ENCODE results near the gene ITGA3.

The ITGA3 gene

GRCh38 chr17:50070908-50071680 lies 15.2 kb downstream of the ITGA3 start:
- no peak for DNase-seq (ENCODE audit: low read depth in 2 of 2)

GRCh38 chr17:50071692-50072091 lies 15.8 kb downstream of the ITGA3 start:
- DNase-seq (ENCODE audit: low read depth in 2 of 2): no peak

GRCh38 chr17:50072130-50072529 lies 16.2 kb downstream of the ITGA3 start:
- no peak for DNase-seq (ENCODE audit: low read depth in 2 of 2)

- no peak for DNase-seq (ENCODE audit: low read depth in 2 of 2)
These were observed 17.0 kb downstream of the ITGA3 start for GRCh38 chr17:50072925-50073324.

DNA sequence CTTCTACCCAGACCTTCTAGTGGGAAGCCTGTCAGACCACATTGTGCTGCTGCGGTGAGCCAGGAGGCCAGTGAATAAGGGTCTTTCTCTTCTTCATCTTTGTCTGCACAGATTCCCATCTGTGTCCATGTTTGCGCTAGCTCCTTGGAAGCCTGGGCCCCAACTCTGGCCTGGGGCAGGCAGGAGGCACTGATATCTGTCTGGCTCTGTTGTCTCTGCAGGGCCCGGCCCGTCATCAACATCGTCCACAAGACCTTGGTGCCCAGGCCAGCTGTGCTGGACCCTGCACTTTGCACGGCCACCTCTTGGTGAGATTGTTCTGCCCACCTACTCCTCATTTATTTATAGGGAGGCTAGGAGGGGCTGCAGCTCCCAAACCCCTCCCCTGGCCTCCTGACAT lies 18.3 kb downstream of the ITGA3 start:
- DNase-seq (ENCODE audit: low read depth in 2 of 2): no peak

GRCh38 chr17:50075446-50076032 lies 19.6 kb downstream of the ITGA3 start:
- DNase-seq (ENCODE audit: low read depth in 2 of 2): no peak

DNA sequence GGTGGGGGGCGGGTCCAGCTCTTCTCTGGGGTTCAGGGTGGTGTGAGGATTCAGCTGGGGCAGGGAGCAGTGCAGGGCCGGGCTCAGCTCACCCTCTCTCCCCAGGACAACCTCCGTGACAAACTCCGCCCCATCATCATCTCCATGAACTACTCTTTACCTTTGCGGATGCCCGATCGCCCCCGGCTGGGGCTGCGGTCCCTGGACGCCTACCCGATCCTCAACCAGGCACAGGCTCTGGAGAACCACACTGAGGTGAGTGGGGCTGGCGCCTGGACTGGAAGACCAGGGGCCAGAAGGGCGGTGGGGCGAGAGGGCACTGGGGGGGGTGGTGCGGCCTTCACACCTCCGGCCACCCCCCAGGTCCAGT lies 20.3 kb downstream of the ITGA3 start:
- DNase-seq (ENCODE audit: low read depth in 2 of 2): no peak

DNA sequence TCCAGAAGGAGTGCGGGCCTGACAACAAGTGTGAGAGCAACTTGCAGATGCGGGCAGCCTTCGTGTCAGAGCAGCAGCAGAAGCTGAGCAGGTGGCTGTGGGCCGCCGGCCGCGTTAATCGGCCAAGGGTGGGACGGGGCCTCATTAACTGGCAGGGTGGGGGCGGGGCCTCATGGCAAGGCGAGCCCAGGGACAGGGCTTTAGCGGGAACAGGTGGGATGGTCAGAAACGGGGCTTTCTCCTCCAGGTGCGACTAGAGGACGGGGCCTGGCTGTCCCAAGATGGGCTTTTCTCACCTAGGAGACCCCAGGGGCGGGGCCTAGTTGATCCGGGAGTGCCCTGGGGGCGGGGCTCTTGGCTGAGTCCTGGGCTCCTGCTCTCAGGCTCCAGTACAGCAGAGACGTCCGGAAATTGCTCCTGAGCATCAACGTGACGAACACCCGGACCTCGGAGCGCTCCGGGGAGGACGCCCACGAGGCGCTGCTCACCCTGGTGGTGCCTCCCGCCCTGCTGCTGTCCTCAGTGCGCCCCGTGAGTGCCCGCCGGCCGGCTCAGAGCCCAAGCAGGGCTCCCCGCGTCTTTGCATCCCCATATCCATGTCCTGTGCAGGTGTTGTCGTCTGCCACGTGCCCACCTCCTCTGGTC lies 20.8 kb downstream of the ITGA3 start:
- no peak for DNase-seq (ENCODE audit: low read depth in 2 of 2)

GRCh38 chr17:50078430-50078829 lies 22.5 kb downstream of the ITGA3 start:
- no peak for DNase-seq (ENCODE audit: low read depth in 2 of 2)

DNA sequence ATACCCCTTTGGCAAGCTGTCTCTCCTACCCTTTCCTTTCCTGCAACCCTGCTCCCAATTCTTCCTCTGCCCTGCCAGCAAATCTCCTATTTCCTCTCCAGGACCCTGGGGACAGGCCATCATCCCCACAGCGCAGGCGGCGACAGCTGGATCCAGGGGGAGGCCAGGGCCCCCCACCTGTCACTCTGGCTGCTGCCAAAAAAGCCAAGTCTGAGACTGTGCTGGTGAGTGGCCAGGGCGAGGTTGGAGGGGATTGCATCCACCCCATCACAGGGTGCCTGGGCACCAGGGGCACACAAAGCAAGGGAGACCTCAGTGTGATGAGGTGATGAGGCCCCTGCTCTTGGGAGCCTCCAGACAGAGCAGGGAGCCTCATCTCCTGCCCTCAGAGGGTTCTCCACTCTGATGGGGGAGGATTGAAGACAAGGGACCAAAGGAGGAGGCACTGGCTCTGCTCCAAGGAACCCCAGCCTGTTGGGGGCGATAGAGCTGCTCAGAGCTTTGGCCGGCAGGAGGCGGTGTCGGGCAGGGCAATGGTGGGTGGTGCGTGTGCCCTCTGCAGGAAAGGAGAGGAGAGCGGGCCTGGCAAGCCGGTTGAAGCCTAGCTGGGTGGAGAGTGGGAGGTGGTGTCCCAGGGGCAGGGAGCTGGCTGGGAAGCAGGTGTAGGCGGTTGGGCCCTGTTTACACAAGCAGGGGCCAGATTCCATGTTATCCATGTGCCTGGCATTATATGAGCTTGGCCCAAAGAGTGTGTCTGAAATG lies 23.6 kb downstream of the ITGA3 start:
- DNase-seq (ENCODE audit: low read depth in 2 of 2): no peak

DNA sequence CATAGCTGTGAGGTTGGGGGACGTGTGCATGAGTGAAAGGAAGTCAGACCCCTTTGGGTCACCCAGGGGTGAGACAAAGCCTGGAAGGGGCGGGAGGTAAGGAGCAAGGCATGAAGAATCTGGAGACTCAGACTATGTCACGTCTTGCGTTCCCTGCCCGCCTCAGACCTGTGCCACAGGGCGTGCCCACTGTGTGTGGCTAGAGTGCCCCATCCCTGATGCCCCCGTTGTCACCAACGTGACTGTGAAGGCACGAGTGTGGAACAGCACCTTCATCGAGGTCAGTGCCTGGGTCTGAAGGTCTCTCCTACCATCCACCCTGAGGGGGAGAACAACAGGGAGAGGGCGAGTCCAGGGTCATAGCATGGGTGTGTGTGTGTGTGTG lies 24.2 kb downstream of the ITGA3 start:
- no peak for DNase-seq (ENCODE audit: low read depth in 2 of 2)

DNA sequence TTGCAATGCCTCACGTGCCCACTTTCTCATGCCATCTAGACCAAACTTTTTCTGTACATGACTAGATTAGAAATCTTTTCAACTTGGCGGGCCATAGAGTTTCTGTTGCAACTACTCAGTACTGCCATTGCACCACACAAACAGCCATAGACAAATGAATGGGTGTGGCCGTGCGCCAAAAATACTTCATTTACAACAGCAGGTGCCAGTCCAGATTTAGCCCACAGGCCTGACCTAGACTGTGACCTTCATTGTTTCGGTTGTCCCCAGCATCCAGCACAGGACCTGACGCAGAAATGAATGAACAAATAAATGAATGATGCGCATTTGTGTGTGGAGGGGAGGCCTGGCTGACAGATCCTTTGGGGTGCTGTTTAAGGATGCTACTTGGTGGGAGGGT lies 24.9 kb downstream of the ITGA3 start:
- DNase-seq (ENCODE audit: low read depth in 2 of 2): no peak

DNA sequence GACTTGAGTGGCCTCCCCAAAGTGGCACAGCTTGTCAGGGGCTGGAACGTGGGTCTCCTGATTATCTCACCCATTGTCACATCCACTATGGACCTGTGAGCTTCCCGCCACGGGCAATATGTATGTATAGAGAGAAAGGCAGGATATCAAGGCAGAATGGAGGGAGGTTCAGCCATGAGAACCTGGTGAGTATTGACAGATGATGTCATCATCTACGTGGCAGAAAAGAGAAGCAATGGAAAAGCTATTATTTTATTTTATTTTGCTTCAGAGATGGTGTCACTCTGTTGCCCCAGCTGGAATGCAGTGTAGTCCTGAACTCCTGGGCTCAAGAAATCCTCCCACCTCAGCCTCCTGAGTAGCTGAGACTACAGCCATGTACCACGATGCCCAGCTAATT lies 25.8 kb downstream of the ITGA3 start:
- DNase-seq (ENCODE audit: low read depth in 2 of 2): no peak

GRCh38 chr17:50087246-50087911 lies 31.5 kb downstream of the ITGA3 start:
- DNase-seq (ENCODE audit: low read depth in 2 of 2): peak; percentile 64 to 67

DNA sequence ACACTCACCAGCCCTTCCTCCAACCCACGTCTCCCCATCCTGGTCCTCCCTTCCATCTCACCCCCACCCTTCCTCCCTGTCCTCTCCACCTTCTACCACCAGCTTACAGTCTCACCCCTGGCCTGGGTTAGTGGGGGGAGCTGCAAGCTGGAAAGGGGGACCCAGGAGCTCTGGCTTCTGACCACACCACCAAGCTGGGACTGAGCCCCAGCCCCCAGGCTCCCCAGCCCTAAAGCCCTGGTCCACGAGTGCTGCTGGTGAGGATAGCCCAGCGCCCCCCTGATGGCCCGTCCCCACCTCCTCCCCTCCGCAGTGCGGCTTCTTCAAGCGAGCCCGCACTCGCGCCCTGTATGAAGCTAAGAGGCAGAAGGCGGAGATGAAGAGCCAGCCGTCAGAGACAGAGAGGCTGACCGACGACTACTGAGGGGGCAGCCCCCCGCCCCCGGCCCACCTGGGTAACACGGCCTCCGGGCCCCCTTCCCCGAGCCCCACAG lies 32.0 kb downstream of the ITGA3 start:
- no peak for DNase-seq (ENCODE audit: low read depth in 2 of 2)

GRCh38 chr17:50088952-50089825 lies 33.3 kb downstream of the ITGA3 start:
- DNase-seq (ENCODE audit: low read depth in 2 of 2): no peak

- no peak for DNase-seq (ENCODE audit: low read depth in 2 of 2)
These were observed 34.2 kb downstream of the ITGA3 start for GRCh38 chr17:50090071-50090470.

DNA sequence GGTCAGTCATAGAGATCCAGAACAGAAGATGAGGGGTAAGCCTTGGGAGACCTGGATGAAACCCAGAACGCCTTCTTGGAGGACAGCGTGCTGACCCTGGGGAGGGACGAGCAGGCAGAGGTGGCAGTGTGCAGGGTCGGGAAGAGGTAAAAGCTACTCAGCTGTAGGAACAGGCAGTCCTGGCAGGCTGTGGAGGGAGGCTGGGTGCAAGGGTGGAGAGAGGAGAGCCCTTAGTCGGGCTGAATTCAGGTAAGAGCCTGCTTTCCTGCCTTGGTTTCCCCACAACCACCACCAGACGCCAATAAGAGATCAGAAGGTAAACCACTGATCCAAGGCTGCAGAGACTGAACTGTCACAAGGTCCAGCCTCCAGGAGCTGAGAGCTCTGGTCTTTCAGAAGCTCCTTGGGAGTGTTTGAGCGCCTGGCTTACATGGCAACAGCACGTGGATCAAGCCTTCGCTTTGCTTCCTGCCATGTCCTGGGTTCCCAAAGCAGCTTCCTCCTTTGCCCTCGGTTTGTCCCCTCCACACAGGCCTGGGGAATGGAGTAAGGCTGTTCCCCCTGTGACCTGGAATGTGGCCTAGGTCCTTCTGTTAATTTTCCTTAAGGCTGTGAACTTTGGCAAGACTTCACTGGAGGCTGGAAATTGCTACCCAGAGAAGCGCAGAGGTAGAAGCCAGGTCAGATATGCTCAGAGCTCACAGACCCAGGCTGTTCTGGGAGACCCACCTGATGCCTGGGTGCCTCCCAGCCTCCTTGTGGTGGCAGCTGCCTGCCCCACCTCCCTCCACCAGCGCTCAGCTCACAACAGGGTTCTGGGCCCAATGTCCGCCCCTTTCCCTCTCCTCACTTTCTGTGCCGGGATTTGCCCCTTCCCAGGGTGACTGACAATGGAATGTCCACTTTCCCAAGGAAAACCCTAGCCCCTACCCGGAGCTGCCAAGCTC lies 35.3 kb downstream of the ITGA3 start:
- no peak for DNase-seq (ENCODE audit: low read depth in 2 of 2)

- DNase-seq (ENCODE audit: low read depth in 2 of 2): no peak
These were observed 36.0 kb downstream of the ITGA3 start for GRCh38 chr17:50091918-50092285.

DNA sequence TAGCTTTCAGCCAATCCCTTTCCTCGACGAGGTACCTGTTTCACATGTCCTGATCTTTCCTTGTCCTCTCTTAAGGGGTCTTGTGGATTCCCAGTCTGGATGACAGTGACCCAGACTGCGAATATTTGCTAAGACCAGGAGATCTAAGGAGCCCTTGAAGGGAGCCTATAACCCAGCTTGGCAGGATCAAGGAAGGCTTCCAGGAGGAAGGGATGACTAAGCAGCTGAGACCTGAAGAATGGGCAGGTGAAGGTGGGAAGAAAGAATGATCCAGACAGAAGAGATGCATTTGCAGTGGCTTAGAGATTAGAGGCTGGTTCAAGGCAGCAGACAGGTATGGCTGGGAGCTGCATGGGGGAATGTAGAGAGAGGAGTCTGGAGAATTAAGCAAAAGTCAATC lies 37.3 kb downstream of the ITGA3 start:
- no peak for DNase-seq (ENCODE audit: low read depth in 2 of 2)
